NOMO-1 treated with DMSO at 0.1 percent for 48 hours (cell line): ENCODE measurements around the gene SNCG.

Source experiments
- DNase-seq: peaks from one replicate; lab custom pipeline; 2025; ENCODE audit not compliant: unreplicated experiment; lab: John Stamatoyannopoulos, UW

SNCG gene

GRCh38 chr10:86960003-86960862 is 1.8 kb downstream of the SNCG start:
- DNase-seq = peak; percentile 53

DNA sequence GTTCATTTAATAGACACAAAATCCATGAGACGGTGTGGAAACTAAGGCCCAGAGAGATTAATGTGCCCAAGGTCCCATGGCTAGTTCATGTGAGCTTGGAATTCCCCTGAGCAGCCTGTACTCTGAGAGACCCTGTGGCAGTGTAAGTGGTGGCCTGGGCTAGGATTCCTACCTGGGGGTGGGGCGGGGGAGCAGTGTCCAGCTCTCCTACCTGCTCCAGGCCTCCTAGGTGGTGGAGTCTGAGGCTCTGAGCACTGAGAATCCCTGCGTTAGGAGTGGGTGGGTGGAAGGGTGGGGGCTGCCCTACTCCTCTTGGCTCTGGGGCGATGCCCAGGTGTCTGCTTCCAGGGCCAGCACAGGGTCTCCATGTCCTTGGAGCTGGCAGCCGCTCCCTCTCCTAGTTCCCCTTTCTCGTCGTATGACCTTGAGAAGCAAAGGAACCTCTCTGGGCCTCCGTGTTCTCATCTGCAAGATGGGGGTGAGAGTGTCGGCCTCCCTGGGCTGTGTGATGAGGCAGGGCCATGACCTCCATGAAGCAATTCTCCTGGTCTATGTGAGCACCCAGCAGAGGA is 2.5 kb downstream of the SNCG start:
- no peak for DNase-seq

DNA sequence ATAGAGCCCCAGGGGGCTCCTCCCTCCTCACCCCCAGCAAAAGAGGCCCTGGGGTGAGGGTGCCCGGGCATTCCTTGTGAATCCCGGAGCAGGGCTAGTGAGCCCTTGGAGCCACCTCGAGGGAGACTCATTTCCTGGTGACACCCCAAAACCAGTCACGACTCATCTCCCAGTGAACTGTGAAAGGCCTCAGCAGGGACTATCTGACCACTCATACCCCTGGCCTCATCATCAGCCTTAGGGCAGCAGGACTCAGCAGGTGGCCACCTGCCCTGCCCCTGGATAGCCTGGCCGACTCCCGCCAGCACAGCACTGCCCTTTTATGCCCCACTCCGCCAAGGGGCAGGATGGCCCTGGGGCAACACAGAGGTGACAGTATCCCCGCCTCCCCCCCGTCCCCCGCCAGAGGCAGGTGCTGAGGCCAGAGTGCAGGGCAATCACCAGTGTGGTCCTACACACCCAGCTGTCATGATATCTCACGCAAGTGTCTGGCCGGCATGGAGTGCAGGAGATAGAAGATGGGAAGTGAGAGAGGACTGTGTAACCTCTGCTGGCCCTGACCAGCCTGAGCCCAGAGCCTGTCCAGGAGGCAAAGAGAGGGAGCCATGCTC is 3.2 kb downstream of the SNCG start:
- DNase-seq = no peak

- DNase-seq = peak; percentile 11
Observed at GRCh38 chr10:86962136-86962980, 4.0 kb downstream of the SNCG start.

- no peak for DNase-seq
Observed at GRCh38 chr10:86962981-86963310, 4.5 kb downstream of the SNCG start.

GRCh38 chr10:86963341-86963919 is 5.0 kb downstream of the SNCG start:
- no peak for DNase-seq

GRCh38 chr10:86964061-86964846 is 5.9 kb downstream of the SNCG start:
- DNase-seq = no peak

DNA sequence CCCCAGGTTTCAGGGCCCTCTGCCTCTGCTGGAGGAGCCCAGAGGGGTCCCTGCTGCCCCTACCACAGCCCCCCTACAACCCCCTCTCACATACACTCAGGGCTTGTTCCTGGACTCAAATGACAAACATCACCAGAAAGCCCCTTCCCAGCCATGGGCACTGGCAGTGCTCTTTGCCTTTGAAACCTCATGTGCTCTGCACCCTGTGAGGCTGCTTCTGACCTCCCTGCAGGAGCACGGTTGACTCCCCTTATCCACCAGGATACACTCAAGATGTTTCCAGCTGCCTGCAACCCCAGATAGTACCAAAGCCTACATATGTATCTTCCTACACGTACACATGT is 6.4 kb downstream of the SNCG start:
- DNase-seq = no peak

DNA sequence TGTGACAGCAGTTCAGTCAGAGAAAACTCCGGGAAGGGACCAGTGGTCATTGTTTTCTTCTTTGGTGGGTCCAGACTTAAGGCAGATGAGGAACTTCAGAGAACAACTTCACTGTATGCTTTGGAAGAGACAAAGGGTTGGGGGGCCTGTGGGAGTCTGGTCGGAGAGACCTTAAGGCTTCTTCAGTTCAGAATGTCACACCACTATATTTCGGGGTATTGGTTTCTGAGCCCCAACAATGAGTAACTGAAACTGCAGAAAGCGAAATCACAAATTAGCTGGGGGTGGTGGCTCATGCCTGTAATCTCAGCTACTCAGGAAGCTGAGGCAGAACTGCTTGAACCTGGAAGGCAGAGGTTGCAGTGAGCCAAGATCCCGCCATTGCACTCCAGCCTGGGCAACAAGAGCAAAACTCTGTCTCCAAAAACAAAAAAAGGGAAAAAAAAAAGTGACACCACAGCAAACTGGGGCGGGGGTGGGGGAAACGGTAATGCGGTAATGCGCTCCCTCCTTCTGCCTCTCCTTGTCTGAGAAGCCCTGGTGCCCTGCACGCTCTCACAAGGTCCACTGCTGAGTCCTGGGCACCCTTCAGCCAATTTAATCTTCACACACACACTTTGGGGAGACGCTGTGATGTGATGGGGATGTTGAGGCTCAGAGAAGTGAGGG is 7.7 kb downstream of the SNCG start:
- DNase-seq = no peak

DNA sequence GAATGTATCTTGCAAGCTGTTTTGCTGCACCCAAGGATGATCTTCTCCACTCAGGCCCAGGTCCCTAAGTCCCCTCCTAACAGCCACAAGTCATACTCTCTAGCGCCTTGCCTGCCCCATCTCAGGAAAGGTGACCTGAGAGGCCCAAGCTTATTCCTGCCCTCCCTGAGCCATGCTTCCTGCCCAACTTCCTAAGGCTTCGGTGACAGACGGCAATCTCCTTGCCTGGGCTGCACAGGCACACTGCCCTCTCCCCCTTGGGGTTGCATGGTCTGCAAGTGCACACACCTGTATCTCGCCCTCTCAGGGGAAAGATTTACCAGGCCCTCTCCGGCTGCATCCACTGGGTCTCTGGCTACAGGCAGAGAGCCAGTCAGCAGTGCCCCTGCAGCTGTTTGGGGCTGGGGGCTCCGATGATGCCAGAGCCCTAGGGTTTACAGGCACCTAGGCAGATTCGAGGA is 9.1 kb downstream of the SNCG start:
- DNase-seq = no peak

DNA sequence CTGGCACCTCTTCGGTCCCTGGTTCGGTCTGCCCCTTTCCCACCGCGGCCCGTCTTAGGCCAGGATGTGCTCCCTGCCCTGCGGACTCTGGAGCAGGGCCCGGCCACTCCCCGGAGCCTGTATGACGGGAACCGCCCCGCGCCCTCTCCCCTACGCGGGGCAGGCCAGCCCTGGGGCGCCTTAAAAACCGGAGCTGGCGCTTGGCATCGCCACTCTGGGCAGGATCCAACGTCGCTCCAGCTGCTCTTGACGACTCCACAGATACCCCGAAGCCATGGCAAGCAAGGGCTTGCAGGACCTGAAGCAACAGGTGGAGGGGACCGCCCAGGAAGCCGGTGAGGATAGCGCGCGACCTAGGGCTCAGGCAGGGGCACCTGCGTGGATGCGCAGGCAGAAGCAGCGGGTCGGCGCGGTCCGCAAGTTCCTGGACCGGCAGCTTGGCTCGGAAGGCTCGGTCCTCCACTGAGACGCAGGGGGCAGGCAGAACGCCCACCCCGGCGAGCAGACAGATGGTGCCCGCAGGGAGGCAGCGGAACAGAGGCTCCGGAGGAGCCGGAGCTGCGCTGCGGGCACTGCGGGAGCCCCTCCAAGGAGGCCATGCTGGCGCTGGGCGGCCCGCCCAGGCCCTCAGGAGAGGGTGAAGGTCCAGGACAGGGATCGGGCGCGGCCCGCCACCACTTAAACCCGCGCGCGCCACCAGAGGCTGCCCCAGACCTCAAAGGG is 10.0 kb downstream of the SNCG start, which contains the start of gene ADIRF:
Gene ADIRF (plus strand): TSS at position 212 of the 723 bp plus-strand sequence. CDS start 63 bp downstream, at position 275.
- DNase-seq = no peak

- no peak for DNase-seq
Observed at GRCh38 chr10:86968994-86969355, 10.6 kb downstream of the SNCG start.

GRCh38 chr10:86969421-86970041 is 11.1 kb downstream of the SNCG start:
- DNase-seq = no peak

DNA sequence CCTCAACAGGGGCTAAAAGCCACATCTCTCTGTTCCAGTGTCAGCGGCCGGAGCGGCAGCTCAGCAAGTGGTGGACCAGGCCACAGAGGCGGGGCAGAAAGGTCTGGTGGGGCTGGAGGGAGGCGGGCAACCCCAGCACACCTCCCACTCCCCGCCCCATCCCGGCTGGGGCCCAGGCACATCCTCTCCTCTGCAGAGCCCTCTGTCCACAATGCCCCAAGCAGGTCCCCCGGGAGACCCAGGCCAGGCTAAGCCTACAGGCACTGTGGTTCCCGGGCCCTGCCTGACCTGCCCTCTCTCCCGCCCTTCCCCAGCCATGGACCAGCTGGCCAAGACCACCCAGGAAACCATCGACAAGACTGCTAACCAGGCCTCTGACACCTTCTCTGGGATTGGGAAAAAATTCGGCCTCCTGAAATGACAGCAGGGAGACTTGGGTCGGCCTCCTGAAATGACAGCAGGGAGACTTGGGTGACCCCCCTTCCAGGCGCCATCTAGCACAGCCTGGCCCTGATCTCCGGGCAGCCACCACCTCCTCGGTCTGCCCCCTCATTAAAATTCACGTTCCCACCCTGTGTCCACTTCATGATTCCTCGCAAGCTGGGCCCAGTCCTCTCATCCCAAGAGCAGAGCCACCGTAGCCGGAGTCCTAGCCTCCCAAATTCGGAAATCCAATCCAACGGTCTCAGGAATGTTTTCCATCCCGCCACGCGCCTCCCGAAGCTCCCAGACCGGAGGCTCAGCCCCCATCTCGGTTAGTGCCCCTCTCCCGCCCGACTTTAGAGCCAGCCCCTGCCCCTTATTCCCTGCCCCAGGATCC is 12.0 kb downstream of the SNCG start:
- no peak for DNase-seq

DNA sequence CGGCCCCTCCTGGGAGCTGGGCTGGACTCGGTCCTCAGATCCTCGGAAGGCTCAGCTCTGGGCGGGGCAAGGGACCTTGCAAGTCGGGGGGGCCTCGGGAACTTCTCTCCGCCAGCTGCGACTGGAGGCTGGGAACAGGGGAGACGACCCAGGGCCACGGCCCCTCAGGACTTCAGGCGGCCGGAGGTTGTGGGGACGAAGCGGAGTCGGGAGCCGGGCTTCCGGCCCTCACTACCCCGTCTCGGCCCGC is 12.5 kb downstream of the SNCG start:
- no peak for DNase-seq

DNA sequence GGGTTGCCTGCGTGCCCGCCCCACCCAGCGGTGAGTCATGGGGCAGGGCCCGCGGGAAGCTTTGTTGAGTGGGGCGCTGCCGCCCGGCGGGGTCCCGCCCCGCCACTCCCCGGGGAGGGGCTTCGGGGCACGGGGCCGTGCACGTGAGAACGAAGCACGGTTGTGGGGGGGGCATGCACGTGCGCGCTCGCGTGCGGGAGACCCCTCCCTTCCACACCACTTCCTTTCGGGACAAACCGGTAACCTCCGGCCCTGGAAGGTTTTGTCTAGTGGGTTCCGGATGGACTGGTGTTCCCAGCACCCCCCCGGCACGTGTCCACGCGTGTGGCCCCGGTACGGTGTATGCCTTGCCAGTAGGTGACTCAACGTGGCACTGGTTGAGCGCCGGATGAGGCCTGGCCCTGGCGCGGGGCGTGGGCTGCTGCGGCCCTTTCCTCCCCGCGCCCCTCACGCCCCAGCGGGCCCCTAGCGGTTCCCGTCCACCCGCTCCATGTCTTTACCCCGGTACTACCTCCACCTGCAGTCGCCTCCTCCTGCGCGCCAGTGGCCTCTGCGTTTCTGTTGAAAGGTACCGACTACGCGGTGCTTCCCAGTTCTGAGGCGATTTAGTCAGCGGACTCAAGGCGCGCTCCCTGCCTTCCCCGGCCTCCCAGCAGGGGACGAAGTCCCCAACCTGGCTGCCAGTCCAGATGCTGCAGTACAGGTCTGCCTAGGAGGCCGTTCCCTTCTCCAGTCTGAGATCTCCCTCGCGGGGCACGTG is 13.0 kb downstream of the SNCG start:
- peak; percentile 69 for DNase-seq

DNA sequence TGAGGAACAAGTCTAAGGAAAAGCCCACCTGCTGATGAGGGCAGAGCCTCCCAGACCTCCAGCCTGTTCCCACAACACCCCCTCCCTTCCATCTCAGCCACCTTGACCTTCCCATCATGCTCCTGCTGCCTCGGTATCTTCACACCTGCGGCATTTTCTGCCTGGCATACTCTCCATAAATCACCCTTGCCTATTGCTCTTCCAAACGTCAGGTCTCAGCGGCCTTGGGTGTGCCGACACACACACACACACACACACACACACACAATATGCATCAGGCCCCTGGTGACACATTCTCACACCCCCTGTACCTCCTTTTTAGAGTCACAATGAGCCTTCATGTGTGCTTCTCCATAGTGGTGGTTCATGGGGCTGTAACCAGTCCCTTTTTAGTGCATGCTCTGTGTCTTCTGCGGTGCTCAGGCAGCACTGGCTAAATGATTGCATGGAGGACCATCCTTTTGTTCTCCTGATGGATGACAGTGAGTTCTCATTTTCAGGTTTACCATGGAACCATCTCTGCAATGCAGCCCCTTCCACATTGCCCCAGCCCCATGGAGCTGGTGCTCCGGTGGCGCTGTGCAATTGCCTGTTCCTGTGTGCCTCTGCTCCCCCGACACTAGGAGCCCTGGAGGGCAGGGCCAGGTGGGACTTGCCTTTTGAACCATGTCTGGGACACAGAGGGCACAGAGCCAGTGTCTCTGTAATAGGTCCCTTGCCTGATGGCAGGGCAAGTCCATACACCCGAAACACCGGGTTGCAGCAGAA is 14.4 kb downstream of the SNCG start:
- no peak for DNase-seq
